Mucosa of rectum (tissue), 2 donors: ENCODE data around the gene CFAP74.

Experiments
- H3K27ac ChIP-seq, 2 donors: one replicate each; pipeline ENCODE4 v1.7.0; 2013; ENCODE audit warnings: inconsistent platforms in 2 of 2, low read depth in 2 of 2, low read length in 2 of 2
- H3K27me3 ChIP-seq, 2 donors: one replicate each; pipeline ENCODE4 v1.7.0; 2013; ENCODE audit warnings: low read length in 2 of 2; ENCODE audit not compliant: control insufficient read depth in 2 of 2, insufficient read depth in 2 of 2
- H3K36me3 ChIP-seq, 2 donors: one replicate each; pipeline ENCODE4 v1.7.0; 2013; ENCODE audit warnings: low read length in 2 of 2; ENCODE audit not compliant: control insufficient read depth in 2 of 2, insufficient read depth in 2 of 2
- H3K4me1 ChIP-seq, 2 donors: one replicate each; pipeline ENCODE4 v1.7.0; 2013; ENCODE audit warnings: low read length in 2 of 2, mild to moderate bottlenecking in 1 of 2; ENCODE audit not compliant: control insufficient read depth in 2 of 2, insufficient read depth in 2 of 2
- H3K4me3 ChIP-seq, 2 donors: one replicate each; pipeline ENCODE4 v1.7.0; 2013; ENCODE audit warnings: low read length in 2 of 2
- H3K9ac ChIP-seq, 2 donors: one replicate each; pipeline ENCODE4 v1.7.0; 2013; ENCODE audit warnings: low read length in 2 of 2, low read depth in 1 of 2, mild to moderate bottlenecking in 1 of 2
- H3K9me3 ChIP-seq, 2 donors: one replicate each; pipeline ENCODE4 v1.7.0; 2013; ENCODE audit warnings: low read length in 2 of 2; ENCODE audit not compliant: control insufficient read depth in 2 of 2
- donor health status: healthy.
- donor health status: Normal muscosa, but diverticular disease.

Gene CFAP74

DNA sequence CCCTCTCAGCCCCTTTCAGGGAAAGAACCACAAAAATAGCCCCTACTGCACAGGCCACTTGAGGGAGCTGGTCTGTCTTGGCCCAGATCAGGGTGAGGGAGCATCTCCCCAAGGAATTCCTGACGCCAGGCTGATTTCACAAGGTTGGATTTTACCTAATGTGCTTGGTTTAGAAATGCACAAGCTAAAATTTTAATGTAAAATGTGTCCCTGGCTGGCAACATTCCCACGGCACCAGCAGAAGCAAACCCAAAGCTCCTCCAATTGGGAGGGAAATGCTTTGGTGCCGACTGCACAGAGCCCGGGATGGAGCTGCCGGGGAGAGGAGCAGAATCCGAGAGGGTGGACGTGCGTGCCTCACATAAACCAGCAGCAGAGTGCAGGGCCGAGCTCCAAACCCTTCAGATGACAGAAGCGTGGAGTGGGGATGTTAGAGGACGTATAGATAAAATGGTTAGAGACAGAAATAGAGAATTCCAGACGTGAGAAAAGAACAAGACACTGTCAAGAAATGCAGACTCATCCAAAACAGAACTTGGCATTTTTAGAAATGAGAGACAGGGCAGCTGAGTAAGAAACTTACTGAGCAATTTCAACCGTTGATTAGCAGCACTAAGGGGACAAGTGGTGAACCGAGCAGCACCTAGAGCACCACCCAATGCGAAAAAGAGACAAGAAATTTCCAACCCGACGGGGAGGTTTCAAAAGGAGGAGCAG, 42.9 kb downstream of the CFAP74 start:
- H3K27ac ChIP-seq = no peak overlapping the region
- H3K9ac ChIP-seq = no peak overlapping the region
- H3K27me3 ChIP-seq = peaks cover 2 to 3% of the 10 kb centered on the region in 2 donors
- H3K36me3 ChIP-seq = no peaks in the 10 kb centered on the region
- no peaks in the 10 kb centered on the region for H3K4me1 ChIP-seq
- no peak overlapping the region for H3K4me3 ChIP-seq
- no peaks in the 10 kb centered on the region for H3K9me3 ChIP-seq

DNA sequence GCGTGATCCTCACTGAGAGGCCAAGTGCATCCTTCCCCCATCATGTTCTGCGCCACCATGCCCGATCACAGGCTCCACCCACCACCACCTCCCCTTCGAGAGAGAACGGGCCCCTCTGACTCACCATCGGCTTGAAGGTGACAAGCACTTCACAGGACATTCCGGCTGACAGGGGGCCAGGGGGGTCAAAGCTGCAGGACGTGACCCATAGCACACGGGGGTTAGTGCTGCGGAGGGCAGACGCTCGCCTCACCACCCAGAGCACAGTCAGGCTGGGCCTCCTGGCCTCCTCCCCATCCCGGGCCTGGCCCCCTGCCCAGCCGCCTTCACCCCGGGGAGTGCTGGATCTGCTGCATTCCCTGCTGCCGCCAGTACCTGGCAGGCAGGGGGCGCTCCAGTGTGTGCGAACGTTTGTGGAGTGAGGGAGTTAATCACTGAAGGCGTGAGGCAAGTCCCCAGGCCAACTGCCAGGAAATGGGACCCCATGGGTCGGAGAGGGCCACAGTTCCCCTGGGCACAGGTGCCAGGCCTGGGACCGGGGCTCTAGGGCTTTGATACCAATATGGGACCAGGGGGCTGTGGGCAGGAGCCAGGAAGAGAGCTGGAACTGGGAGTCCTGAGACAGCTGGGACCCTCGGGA, 43.6 kb downstream of the CFAP74 start:
- peaks cover 2 to 3% of the 10 kb centered on the region in 2 donors for H3K27me3 ChIP-seq
- H3K9me3 ChIP-seq = no peaks in the 10 kb centered on the region
- H3K27ac ChIP-seq = no peak overlapping the region
- no peak overlapping the region for H3K4me3 ChIP-seq
- H3K4me1 ChIP-seq = no peaks in the 10 kb centered on the region
- H3K36me3 ChIP-seq = no peaks in the 10 kb centered on the region
- H3K9ac ChIP-seq = no peak overlapping the region

DNA sequence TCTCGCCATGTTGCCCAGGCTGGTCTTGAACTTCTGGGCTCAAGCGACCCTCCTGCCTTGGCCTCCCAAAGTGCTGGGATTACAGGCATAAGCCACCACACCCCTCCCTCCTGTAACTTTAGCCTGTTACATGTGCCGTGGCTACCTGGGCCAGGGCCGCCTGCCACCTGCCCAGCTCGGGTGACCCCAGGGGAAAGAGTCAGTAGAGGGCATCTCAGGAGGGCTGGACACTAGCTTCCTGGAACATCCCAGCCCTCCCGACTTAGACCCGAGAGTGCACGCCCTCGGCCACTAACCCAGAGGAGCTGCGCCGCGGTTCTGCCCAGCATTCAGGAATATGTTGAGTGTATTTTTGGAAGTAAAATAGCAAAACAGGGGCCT, 44.1 kb downstream of the CFAP74 start:
- H3K4me1 ChIP-seq = no peaks in the 10 kb centered on the region
- peaks cover 2 to 3% of the 10 kb centered on the region in 2 donors for H3K27me3 ChIP-seq
- H3K27ac ChIP-seq = no peak overlapping the region
- no peaks in the 10 kb centered on the region for H3K9me3 ChIP-seq
- no peaks in the 10 kb centered on the region for H3K36me3 ChIP-seq
- H3K9ac ChIP-seq = no peak overlapping the region
- no peak overlapping the region for H3K4me3 ChIP-seq

DNA sequence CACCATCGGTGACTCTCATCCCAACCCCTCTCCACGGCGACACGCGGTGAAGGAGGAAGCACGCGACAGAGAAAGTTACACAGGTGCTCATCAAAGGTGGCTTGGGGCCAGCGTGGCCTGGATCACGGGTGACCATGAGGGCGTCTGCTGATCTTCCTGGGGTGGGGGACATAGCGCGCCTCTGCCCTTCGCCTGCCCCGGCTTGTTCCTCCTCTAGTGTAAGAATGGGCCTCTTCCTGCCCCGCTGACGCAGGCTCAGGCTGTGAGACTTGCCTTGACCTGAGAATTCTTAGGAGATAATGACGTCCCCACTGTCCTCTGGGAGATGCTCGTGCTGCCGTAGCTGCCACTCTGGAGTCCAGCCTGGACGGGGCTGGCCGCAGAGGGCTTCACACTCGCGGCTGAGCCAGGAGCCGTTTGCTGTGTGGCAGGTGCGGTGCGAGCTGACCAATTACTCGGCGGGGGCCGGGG, 45.5 kb downstream of the CFAP74 start:
- Histone ChIP-seq H3K9me3 (no peaks in the 10 kb centered on the region), H3K27me3 (peaks cover 2 to 3% of the 10 kb centered on the region in 2 donors), H3K4me1 (no peaks in the 10 kb centered on the region), H3K27ac (no peak overlapping the region), H3K36me3 (no peaks in the 10 kb centered on the region), H3K9ac (no peak overlapping the region), H3K4me3 (no peak overlapping the region)

DNA sequence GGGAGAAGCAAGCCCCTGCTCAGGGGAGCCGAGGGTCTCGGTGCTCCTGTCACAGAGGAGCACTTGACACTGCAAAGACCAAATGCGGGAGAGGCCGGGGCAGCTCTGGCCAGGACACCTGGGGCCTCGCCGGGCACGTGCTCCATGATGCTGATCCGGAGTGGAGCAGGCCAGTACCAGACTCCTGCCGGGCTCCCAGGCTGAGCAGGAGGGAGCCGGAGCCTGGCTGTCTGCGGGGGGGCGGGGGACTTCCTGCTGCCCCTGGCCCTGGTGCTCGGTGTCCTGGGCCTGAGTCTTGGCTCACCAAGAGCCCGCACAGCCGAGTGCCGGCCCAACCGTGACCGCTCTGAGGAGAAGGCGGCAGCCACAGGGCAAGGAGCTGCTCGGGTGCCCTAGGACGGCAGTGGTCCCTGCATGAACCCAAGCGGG, 46.0 kb downstream of the CFAP74 start:
- Histone ChIP-seq H3K27me3 (peaks cover 0 to 3% of the 10 kb centered on the region in 2 donors), H3K4me1 (no peaks in the 10 kb centered on the region), H3K9me3 (no peaks in the 10 kb centered on the region), H3K9ac (no peak overlapping the region), H3K27ac (no peak overlapping the region), H3K36me3 (no peaks in the 10 kb centered on the region), H3K4me3 (no peak overlapping the region)

DNA sequence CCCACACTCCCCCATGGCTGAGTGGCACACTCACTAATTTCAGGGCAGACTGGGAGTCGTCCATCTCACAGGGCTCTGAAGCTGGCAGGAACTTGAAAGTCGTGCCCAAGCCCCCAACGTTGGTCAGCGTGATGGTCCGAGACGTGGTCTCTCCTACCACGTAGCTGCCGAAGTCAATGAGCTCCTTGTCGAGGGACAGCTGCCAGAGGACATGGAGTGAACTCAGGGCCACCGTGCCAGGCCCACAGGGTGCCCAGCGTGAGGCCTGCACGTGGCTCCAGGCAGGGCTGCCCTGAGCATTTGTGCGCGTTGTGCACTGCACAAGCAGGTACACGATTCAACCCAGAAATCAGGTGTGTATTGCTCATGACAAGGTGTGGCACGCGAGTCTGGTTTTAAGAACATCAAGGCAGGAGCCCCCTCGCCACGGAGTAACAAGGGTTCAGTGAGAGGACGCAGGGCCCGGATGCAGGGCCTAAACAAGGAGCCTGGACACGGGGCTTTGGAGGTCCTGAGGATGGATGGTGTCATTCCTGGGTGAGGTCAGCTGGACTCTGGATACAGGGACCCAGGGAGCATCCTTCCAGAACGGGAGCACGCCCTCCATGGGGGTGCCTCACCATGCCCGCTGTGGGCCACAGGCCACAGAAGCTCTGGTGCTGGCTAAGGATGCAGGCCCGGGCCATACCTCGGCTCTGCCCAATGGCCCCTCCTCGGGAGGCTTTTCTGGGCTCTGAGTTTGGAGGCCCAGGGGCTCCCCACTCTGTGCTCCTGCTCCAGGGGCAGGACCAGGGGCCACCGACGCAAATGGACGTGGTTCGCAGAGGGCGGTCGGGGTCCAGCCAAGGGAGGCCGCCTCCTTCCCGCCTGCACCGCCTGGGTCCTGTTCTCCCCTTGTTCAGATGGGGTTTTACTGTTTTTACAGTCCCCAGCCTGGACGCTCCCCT, 46.7 kb downstream of the CFAP74 start:
- Histone ChIP-seq H3K27ac (no peak overlapping the region), H3K36me3 (no peaks in the 10 kb centered on the region), H3K9me3 (no peaks in the 10 kb centered on the region), H3K4me1 (no peaks in the 10 kb centered on the region), H3K9ac (no peak overlapping the region), H3K4me3 (no peak overlapping the region), H3K27me3 (peaks cover 0 to 3% of the 10 kb centered on the region in 2 donors)

DNA sequence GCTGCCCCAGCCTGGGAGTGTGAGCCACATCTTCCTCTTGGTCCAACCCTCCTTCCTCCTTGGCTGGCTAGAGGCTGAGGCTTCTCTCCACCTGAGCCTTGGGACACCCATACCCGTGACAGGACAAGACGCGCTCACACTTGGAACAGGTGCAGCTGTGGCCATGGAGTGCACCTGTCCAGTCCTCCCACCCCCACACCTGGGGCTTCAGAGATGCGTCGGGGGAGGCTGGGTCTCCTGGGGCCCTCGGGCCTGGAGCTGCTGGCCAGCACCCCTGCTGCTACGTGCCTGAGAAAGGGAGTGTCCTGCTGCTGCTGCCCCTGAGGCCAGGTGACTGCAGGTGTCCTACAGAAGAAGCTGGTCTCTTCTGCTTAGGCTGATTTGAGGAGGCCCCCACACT, 47.5 kb downstream of the CFAP74 start:
- H3K9me3 ChIP-seq = no peaks in the 10 kb centered on the region
- H3K27ac ChIP-seq = no peak overlapping the region
- H3K36me3 ChIP-seq = no peaks in the 10 kb centered on the region
- peaks cover 0 to 3% of the 10 kb centered on the region in 2 donors for H3K27me3 ChIP-seq
- H3K4me3 ChIP-seq = no peak overlapping the region
- no peaks in the 10 kb centered on the region for H3K4me1 ChIP-seq
- H3K9ac ChIP-seq = no peak overlapping the region

DNA sequence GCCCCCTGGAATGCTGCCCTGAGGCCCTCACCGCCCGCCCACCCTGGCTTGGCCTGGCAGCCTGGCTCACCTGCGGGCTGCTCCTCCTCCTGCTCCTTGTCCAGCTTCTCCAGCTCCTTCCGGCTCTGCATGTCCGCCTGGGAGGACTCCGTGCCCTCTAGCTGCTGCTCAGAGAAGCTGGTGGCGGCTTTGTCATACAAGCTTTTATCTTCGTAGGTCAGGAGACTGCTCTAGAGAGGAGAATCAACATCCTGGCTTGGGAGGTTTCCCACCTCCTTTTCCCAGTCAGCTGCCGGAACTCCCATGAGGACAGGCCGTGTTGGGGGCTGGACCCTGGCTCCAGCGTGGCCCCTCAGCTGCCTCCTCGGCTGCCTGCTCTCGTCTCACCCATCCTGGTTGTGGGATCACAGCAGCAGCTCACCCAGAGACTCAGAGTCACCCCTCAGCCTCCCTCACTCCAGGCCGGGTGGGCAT, 47.9 kb downstream of the CFAP74 start:
- Histone ChIP-seq H3K27me3 (peaks cover 0 to 3% of the 10 kb centered on the region in 2 donors), H3K4me3 (no peak overlapping the region), H3K9ac (no peak overlapping the region), H3K36me3 (no peaks in the 10 kb centered on the region), H3K4me1 (no peaks in the 10 kb centered on the region), H3K9me3 (no peaks in the 10 kb centered on the region), H3K27ac (no peak overlapping the region)

DNA sequence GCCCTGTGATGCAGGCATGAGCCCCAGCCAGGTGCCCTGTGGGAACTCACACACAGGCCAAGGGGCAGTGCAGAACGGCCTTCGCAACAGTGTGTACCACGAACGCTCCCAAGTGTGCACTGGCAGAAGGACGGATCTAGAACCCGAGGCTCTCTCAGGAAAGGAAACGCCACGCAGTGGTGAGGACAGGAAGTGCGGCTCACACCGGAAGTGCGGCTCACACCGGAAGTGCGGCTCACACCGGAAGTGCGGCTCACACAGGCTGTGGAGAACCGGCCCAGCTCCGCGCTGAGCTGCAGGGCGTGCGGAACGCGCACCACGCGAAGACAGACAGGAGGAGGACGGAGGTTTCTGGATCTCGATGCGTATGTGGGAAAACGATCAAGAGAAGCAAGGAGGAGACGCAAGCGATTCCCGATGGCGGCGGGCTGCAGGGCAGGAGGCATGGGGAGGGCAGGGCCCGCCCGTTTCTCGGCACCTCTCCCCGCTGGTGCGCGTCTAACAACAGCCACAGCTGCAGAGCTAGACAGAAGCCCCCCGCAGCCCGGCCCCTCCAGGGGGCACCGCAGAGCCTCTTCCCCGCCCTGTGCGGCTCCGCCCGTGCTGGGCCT, 48.6 kb downstream of the CFAP74 start:
- no peak overlapping the region for H3K4me3 ChIP-seq
- H3K4me1 ChIP-seq = no peaks in the 10 kb centered on the region
- no peaks in the 10 kb centered on the region for H3K9me3 ChIP-seq
- no peak overlapping the region for H3K27ac ChIP-seq
- H3K9ac ChIP-seq = no peak overlapping the region
- H3K36me3 ChIP-seq = no peaks in the 10 kb centered on the region
- H3K27me3 ChIP-seq = peaks cover 0 to 3% of the 10 kb centered on the region in 2 donors
